HepG2 (cell line): Measurements from ENCODE around the gene STC2. TPM values are rescaled to one million over a fixed set of nuclear protein-coding genes. Genes with fewer than 3 reads are reported as not detected.
A peak's percentile ranks its signal among the peaks of the same experiment; 100 is the strongest.

Experiments used
- ATF2 ChIP-seq: sonication (generic); formaldehyde crosslinking; IDR thresholded peaks from 2 replicates; pipeline ENCODE4 v1.4.0; 2020; ENCODE audit warnings: missing genetic modification reagents
- ATF4 ChIP-seq, 2 experiments: fragments of 450-650 bp in 1 of 2; sonication (generic) in 1 of 2; formaldehyde crosslinking; IDR thresholded peaks; 2 replicates each; pipeline versions ENCODE4 v1.5.0 to v1.8.0; 2020 to 2022; ENCODE audit warnings: mild to moderate bottlenecking in 1 of 2, missing genetic modification reagents in 1 of 2
- BRCA1 ChIP-seq: sonication (generic); formaldehyde crosslinking; IDR thresholded peaks from 2 replicates; pipeline ENCODE4 v1.4.0; 2020; ENCODE audit warnings: missing genetic modification reagents
- FOXC1 ChIP-seq: sonication (generic); formaldehyde crosslinking; IDR thresholded peaks from 2 replicates; pipeline ENCODE4 v1.8.0; 2022; ENCODE audit warnings: mild to moderate bottlenecking, missing genetic modification reagents, borderline replicate concordance
- HNF4G ChIP-seq, 2 experiments: sonication (generic) in 1 of 2; formaldehyde crosslinking in 1 of 2; IDR thresholded peaks; 2 replicates each; pipeline versions ENCODE4 v1.4.0 to v1.6.1; 2011 to 2020; ENCODE audit warnings: borderline replicate concordance in 2 of 2, low read depth in 2 of 2, mild to moderate bottlenecking in 2 of 2, low read length in 1 of 2, missing genetic modification reagents in 1 of 2, moderate library complexity in 1 of 2
- MTA1 ChIP-seq: sonication (generic); formaldehyde crosslinking; IDR thresholded peaks from 2 replicates; pipeline ENCODE4 v1.4.0; 2020; ENCODE audit warnings: missing genetic modification reagents, mild to moderate bottlenecking, borderline replicate concordance
- NONO ChIP-seq, 2 experiments: fragments of 450-650 bp in 1 of 2; sonication (generic) in 1 of 2; formaldehyde crosslinking in 1 of 2; IDR thresholded peaks in 1 of 2; conservative IDR thresholded peaks in 1 of 2; 2 replicates each; pipeline versions ENCODE4 v1.6.1 to v1.8.0; 2017 to 2022; ENCODE audit warnings: mild to moderate bottlenecking in 1 of 2, missing genetic modification reagents in 1 of 2, moderate library complexity in 1 of 2
- PHF21A ChIP-seq: sonication (generic); formaldehyde crosslinking; IDR thresholded peaks from 2 replicates; pipeline ENCODE4 v1.5.0; 2020; ENCODE audit warnings: mild to moderate bottlenecking, missing genetic modification reagents
- PPARG ChIP-seq: conservative IDR thresholded peaks from 2 replicates; pipeline ENCODE4 v1.6.1; 2016; ENCODE audit warnings: missing biosample characterization, missing genetic modification reagents
- RCOR2 ChIP-seq: IDR thresholded peaks from 2 replicates; pipeline ENCODE4 v1.6.1; 2016; ENCODE audit warnings: missing biosample characterization, missing genetic modification reagents
- SPEN ChIP-seq: sonication (generic); formaldehyde crosslinking; IDR thresholded peaks from 2 replicates; pipeline ENCODE4 v1.5.1; 2020; ENCODE audit warnings: low read depth, mild to moderate bottlenecking, missing genetic modification reagents
- TCF12 ChIP-seq, 2 experiments: fragments of 450-650 bp in 1 of 2; sonication (generic) in 1 of 2; formaldehyde crosslinking in 1 of 2; IDR thresholded peaks; 2 replicates each; pipeline versions ENCODE4 v1.6.1 to v1.8.0; 2017 to 2022; ENCODE audit warnings: antibody characterized with exemption in 1 of 2, mild to moderate bottlenecking in 1 of 2, missing genetic modification reagents in 1 of 2, moderate library complexity in 1 of 2
- TOE1 ChIP-seq: sonication (generic); formaldehyde crosslinking; IDR thresholded peaks from 2 replicates; pipeline ENCODE4 v1.4.0; 2020; ENCODE audit warnings: mild to moderate bottlenecking, missing genetic modification reagents
- XRCC5 ChIP-seq: fragments of 200-400 bp; formaldehyde crosslinking; optimal IDR thresholded peaks from 2 replicates; pipeline ENCODE3; 2017; ENCODE audit warnings: mild to moderate bottlenecking, low read length
- ZFY ChIP-seq: sonication (generic); formaldehyde crosslinking; IDR thresholded peaks from 2 replicates; pipeline ENCODE4 v1.4.0; 2020; ENCODE audit warnings: missing genetic modification reagents
- ZIK1 ChIP-seq: sonication (generic); formaldehyde crosslinking; IDR thresholded peaks from 2 replicates; pipeline ENCODE4 v1.5.0; 2020; ENCODE audit warnings: mild to moderate bottlenecking, low read depth, missing genetic modification reagents, borderline replicate concordance
- ZNF253 ChIP-seq: sonication (generic); formaldehyde crosslinking; IDR thresholded peaks from 2 replicates; pipeline ENCODE4 v1.8.0; 2022; ENCODE audit warnings: mild to moderate bottlenecking, missing genetic modification reagents, borderline replicate concordance
- ZNF282 ChIP-seq: fragments of 450-650 bp; IDR thresholded peaks from 2 replicates; pipeline ENCODE4 v1.6.1; 2018; ENCODE audit not compliant: partially characterized antibody
- ZNF574 ChIP-seq: sonication (generic); formaldehyde crosslinking; IDR thresholded peaks from 2 replicates; pipeline ENCODE4 v1.4.0; 2020; ENCODE audit warnings: missing genetic modification reagents
- ZNF747 ChIP-seq: sonication (generic); formaldehyde crosslinking; IDR thresholded peaks from 2 replicates; pipeline ENCODE4 v1.8.1; 2023; ENCODE audit warnings: missing genetic modification reagents, mild to moderate bottlenecking, borderline replicate concordance
- polyA plus RNA-seq, 8 experiments: library from polyadenylated mRNA; depleted of rRNA in 3 of 8; stranded (reverse) in 7 of 8; unstranded in 1 of 8; fragments of >200 nt; fragmentation: Illumina TruSeq in 4 of 8; extraction: Trizol in 4 of 8; gene quantifications; 2 replicates each; pipeline versions ENCODE4 v1.2.1 to v1.2.3, GENCODE V29; 2011 to 2016; ENCODE audit warnings: low read depth in 4 of 8, missing spikeins in 1 of 8, mixed read lengths in 1 of 8; ENCODE audit not compliant: insufficient read depth in 1 of 8
- total RNA-seq, 5 experiments: library from RNA; depleted of rRNA; stranded (reverse); fragments of >200 nt; fragmentation: Illumina TruSeq; extraction: Trizol; gene quantifications; 2 replicates each; pipeline ENCODE4 v1.2.3, GENCODE V29; 2016; ENCODE audit warnings: low read depth in 1 of 5
- TF ChIP-seq, protein P1 (sequence below): sonication (generic); formaldehyde crosslinking; IDR thresholded peaks from 2 replicates; pipeline ENCODE4 v1.5.1; 2020; ENCODE audit warnings: missing genetic modification reagents, mild to moderate bottlenecking, borderline replicate concordance

The STC2 gene
- total and polyA plus RNA-seq, 2 of the 13 experiments (the other 11 are each of a cell fraction or from before 2014, with no cell fraction given), result 27.1 to 69.2 TPM

DNA sequence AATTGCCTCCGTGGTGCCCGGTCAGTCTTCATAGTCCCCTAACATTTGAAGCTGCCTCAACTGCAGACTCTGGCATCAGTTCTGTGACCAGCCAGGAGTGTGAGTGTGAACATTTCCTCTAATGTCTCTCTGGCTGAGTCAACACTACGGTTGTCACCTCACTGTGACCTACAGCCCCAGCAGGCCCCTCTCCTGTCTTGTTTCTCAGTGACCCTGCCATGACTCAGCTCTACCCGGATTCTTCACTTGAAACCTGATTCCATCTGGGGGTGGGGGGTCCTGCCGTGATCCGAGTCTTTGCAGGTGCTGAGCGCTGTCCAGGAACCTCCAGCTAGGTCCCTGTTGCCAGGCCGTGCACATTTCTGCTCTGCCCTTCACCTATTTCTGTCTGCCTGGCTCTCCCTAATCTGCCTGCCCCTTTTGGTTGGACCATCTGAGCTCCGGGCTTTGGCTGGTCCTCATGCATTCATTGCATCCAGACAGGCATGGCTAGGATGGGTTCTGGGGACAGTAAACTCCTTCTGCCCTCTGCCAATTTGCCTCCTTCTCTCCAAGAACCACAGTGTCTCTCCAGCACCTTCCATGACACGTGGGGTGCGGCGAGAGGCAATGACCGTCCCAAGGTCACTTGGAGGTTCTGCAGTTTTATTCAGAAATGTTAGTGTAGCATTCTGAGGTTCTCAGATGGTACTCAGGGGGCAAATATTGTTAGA, 24.2 kb downstream of the STC2 start (continued):
- no peak for TF ChIP-seq TOE1 (CRISPR knock-in tag)
- TF ChIP-seq PPARG, result no peak
- no peak for TF ChIP-seq ATF2 (CRISPR knock-in tag)
- no peak for TF ChIP-seq ZNF253 (CRISPR knock-in tag)
- TF ChIP-seq SPEN (CRISPR knock-in tag), result peak; percentile 58; the same call in 1 of the 2 replicates
- 0 out of 2 replicates have a peak, but pooled peaks have one; percentile 54 for TF ChIP-seq BRCA1 (CRISPR knock-in tag)
- TF ChIP-seq ATF4 (CRISPR knock-in tag; IDR thresholded peaks at IDR 0.05), result peak in 1 of 2 experiments; percentile 75; a peak in 2 of 4 replicates
- TF ChIP-seq HNF4G (IDR thresholded peaks at IDR 0.05; ENCODE audit: borderline replicate concordance, low read depth, low read length), result peak; percentile 27; the same call in 1 of the 2 replicates
- TF ChIP-seq HNF4G (CRISPR knock-in tag; IDR thresholded peaks at IDR 0.05; ENCODE audit: borderline replicate concordance, low read depth), result no peak
- TF ChIP-seq ZNF574, result peak; percentile 41; the same call in 1 of the 2 replicates
- TF ChIP-seq, protein P1, sequence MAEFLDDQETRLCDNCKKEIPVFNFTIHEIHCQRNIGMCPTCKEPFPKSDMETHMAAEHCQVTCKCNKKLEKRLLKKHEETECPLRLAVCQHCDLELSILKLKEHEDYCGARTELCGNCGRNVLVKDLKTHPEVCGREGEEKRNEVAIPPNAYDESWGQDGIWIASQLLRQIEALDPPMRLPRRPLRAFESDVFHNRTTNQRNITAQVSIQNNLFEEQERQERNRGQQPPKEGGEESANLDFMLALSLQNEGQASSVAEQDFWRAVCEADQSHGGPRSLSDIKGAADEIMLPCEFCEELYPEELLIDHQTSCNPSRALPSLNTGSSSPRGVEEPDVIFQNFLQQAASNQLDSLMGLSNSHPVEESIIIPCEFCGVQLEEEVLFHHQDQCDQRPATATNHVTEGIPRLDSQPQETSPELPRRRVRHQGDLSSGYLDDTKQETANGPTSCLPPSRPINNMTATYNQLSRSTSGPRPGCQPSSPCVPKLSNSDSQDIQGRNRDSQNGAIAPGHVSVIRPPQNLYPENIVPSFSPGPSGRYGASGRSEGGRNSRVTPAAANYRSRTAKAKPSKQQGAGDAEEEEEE (CRISPR knock-in tag), result no peak
- peak; percentile 57 for TF ChIP-seq MTA1
- no peak for TF ChIP-seq ZIK1
- TF ChIP-seq ZNF747 (CRISPR knock-in tag), result no peak
- TF ChIP-seq ZFY (CRISPR knock-in tag), result peak; percentile 32
- TF ChIP-seq FOXC1 (CRISPR knock-in tag), result no peak
- TF ChIP-seq XRCC5, result peak; percentile 71
- TF ChIP-seq ZNF282, result no peak
- no peak for TF ChIP-seq TCF12 (IDR thresholded peaks at IDR 0.05)
- no peak for TF ChIP-seq TCF12 (CRISPR knock-in tag; IDR thresholded peaks at IDR 0.05)
- no peak for TF ChIP-seq RCOR2 (CRISPR knock-in tag)
- no peak for TF ChIP-seq NONO (IDR thresholded peaks at IDR 0.05)
- no peak for TF ChIP-seq NONO (CRISPR knock-in tag; conservative IDR thresholded peaks at IDR 0.05)
- peak; percentile 32; the same call in 1 of the 2 replicates for TF ChIP-seq PHF21A
